ENCODE measurements around the gene PIK3CD.
"Not testable (repeated sequence)": the region's sequence is repeated elsewhere in the genome, so short reads cannot be mapped to it uniquely, and the experiment has no call there.

PIK3CD gene

GRCh38 chr1:9737671-9738070, 86.1 kb downstream of the PIK3CD start:
- ATAC-seq (replicated peaks) (no peak), DNase-seq (no peak)
- H3K27me3 Mint-ChIP-seq, result no peaks in the 10 kb centered on the region
- H3K36me3 Mint-ChIP-seq (ENCODE audit: insufficient read depth), result peaks cover 74% of the 10 kb centered on the region
- peaks cover 13 to 15% of the 10 kb centered on the region in 2 donors for H3K4me1 Mint-ChIP-seq (ENCODE audit: low read depth in 2 of 2)
- H3K9me3 Mint-ChIP-seq, result no peaks in the 10 kb centered on the region
- peak overlapping the region; percentile 55 to 73 for H3K27ac Mint-ChIP-seq
- no peak overlapping the region for H3K4me3 Mint-ChIP-seq

GRCh38 chr1:9744106-9744799, 92.7 kb downstream of the PIK3CD start:
- peaks cover 86% of the 10 kb centered on the region for H3K36me3 Mint-ChIP-seq (ENCODE audit: insufficient read depth)
- no peak overlapping the region for H3K27ac Mint-ChIP-seq
- ATAC-seq (replicated peaks) (no peak), DNase-seq (no peak)
- no peaks in the 10 kb centered on the region for H3K4me1 Mint-ChIP-seq (ENCODE audit: low read depth in 2 of 2)
- no peaks in the 10 kb centered on the region for H3K27me3 Mint-ChIP-seq
- no peaks in the 10 kb centered on the region for H3K9me3 Mint-ChIP-seq
- no peak overlapping the region for H3K4me3 Mint-ChIP-seq

GRCh38 chr1:9746211-9746610, 94.7 kb downstream of the PIK3CD start:
- no peak for DNase-seq
- Mint-ChIP-seq H3K9me3 (no peaks in the 10 kb centered on the region), H3K36me3 (ENCODE audit: insufficient read depth) (peaks cover 86% of the 10 kb centered on the region), H3K27me3 (no peaks in the 10 kb centered on the region), H3K4me1 (ENCODE audit: low read depth in 2 of 2) (no peaks in the 10 kb centered on the region), H3K27ac (no peak overlapping the region), H3K4me3 (no peak overlapping the region)
- ATAC-seq (replicated peaks), result no peak

GRCh38 chr1:9746651-9747050, 95.1 kb downstream of the PIK3CD start:
- no peak overlapping the region for H3K27ac Mint-ChIP-seq
- peaks cover 86% of the 10 kb centered on the region for H3K36me3 Mint-ChIP-seq (ENCODE audit: insufficient read depth)
- no peaks in the 10 kb centered on the region for H3K9me3 Mint-ChIP-seq
- H3K4me1 Mint-ChIP-seq (ENCODE audit: low read depth in 2 of 2), result peaks cover 0 to 3% of the 10 kb centered on the region in 2 donors
- no peak overlapping the region for H3K4me3 Mint-ChIP-seq
- DNase-seq (no peak), ATAC-seq (replicated peaks) (no peak)
- no peaks in the 10 kb centered on the region for H3K27me3 Mint-ChIP-seq

GRCh38 chr1:9748391-9748790, 96.9 kb downstream of the PIK3CD start:
- Mint-ChIP-seq H3K36me3 (ENCODE audit: insufficient read depth) (peaks cover 81% of the 10 kb centered on the region), H3K27ac (peak overlapping the region in 1 of 2 donors; percentile 64)
- not testable (repeated sequence) for DNase-seq; H3K4me1 Mint-ChIP-seq (ENCODE audit: low read depth in 2 of 2); H3K9me3 Mint-ChIP-seq; H3K4me3 Mint-ChIP-seq; ATAC-seq (replicated peaks); H3K27me3 Mint-ChIP-seq

GRCh38 chr1:9749361-9749760, 97.8 kb downstream of the PIK3CD start:
- ATAC-seq (replicated peaks), result no peak
- H3K27ac Mint-ChIP-seq, result peak overlapping the region; percentile 23 to 64
- H3K4me1 Mint-ChIP-seq (ENCODE audit: low read depth in 2 of 2), result peaks cover 0 to 5% of the 10 kb centered on the region in 2 donors
- no peaks in the 10 kb centered on the region for H3K27me3 Mint-ChIP-seq
- H3K9me3 Mint-ChIP-seq, result no peaks in the 10 kb centered on the region
- DNase-seq, result no peak
- no peak overlapping the region for H3K4me3 Mint-ChIP-seq
- H3K36me3 Mint-ChIP-seq (ENCODE audit: insufficient read depth), result peaks cover 79% of the 10 kb centered on the region

GRCh38 chr1:9751971-9752370, 100.4 kb downstream of the PIK3CD start:
- no peak for ATAC-seq (replicated peaks)
- Mint-ChIP-seq H3K27ac (peak overlapping the region; percentile 31 to 92), H3K27me3 (no peaks in the 10 kb centered on the region), H3K4me1 (ENCODE audit: low read depth in 2 of 2) (peaks cover 8 to 12% of the 10 kb centered on the region in 2 donors), H3K4me3 (no peak overlapping the region), H3K9me3 (no peaks in the 10 kb centered on the region), H3K36me3 (ENCODE audit: insufficient read depth) (peaks cover 58% of the 10 kb centered on the region)
- DNase-seq, result no peak

GRCh38 chr1:9753121-9753531, 101.6 kb downstream of the PIK3CD start:
- no peak overlapping the region for H3K4me3 Mint-ChIP-seq
- peaks cover 54% of the 10 kb centered on the region for H3K36me3 Mint-ChIP-seq (ENCODE audit: insufficient read depth)
- H3K4me1 Mint-ChIP-seq (ENCODE audit: low read depth in 2 of 2), result peaks cover 8 to 18% of the 10 kb centered on the region in 2 donors
- no peak overlapping the region for H3K27ac Mint-ChIP-seq
- no peaks in the 10 kb centered on the region for H3K9me3 Mint-ChIP-seq
- no peaks in the 10 kb centered on the region for H3K27me3 Mint-ChIP-seq
- no peak for ATAC-seq (replicated peaks)
- no peak for DNase-seq

- Mint-ChIP-seq H3K4me1 (ENCODE audit: low read depth in 2 of 2) (peaks cover 11 to 28% of the 10 kb centered on the region in 2 donors), H3K27me3 (no peaks in the 10 kb centered on the region), H3K27ac (peak overlapping the region; percentile 16 to 24), H3K36me3 (ENCODE audit: insufficient read depth) (peaks cover 32% of the 10 kb centered on the region), H3K9me3 (no peaks in the 10 kb centered on the region), H3K4me3 (no peak overlapping the region)
- no peak for ATAC-seq (replicated peaks)
- DNase-seq, result no peak
These were observed 104.0 kb downstream of the PIK3CD start for GRCh38 chr1:9755441-9755995.

- Mint-ChIP-seq H3K9me3 (no peaks in the 10 kb centered on the region), H3K4me1 (ENCODE audit: low read depth in 2 of 2) (peaks cover 16 to 38% of the 10 kb centered on the region in 2 donors), H3K27ac (peak overlapping the region; percentile 57 to 75), H3K4me3 (no peak overlapping the region), H3K27me3 (no peaks in the 10 kb centered on the region), H3K36me3 (ENCODE audit: insufficient read depth) (peaks cover 18% of the 10 kb centered on the region)
- no peak for DNase-seq
- no peak for ATAC-seq (replicated peaks)
These were observed 107.1 kb downstream of the PIK3CD start for GRCh38 chr1:9758559-9759121.

- no peak overlapping the region for H3K4me3 Mint-ChIP-seq
- H3K27ac Mint-ChIP-seq, result peak overlapping the region; percentile 31 to 42
- no peaks in the 10 kb centered on the region for H3K9me3 Mint-ChIP-seq
- H3K27me3 Mint-ChIP-seq, result no peaks in the 10 kb centered on the region
- DNase-seq (no peak), ATAC-seq (replicated peaks) (no peak)
- peaks cover 10% of the 10 kb centered on the region for H3K36me3 Mint-ChIP-seq (ENCODE audit: insufficient read depth)
- H3K4me1 Mint-ChIP-seq (ENCODE audit: low read depth in 2 of 2), result peaks cover 22 to 49% of the 10 kb centered on the region in 2 donors
These were observed 108.4 kb downstream of the PIK3CD start for GRCh38 chr1:9759939-9760338.

GRCh38 chr1:9760824-9761223, 109.3 kb downstream of the PIK3CD start:
- no peak overlapping the region for H3K4me3 Mint-ChIP-seq
- peaks cover 19 to 45% of the 10 kb centered on the region in 2 donors for H3K4me1 Mint-ChIP-seq (ENCODE audit: low read depth in 2 of 2)
- H3K9me3 Mint-ChIP-seq, result no peaks in the 10 kb centered on the region
- DNase-seq, result no peak
- peaks cover 13% of the 10 kb centered on the region for H3K36me3 Mint-ChIP-seq (ENCODE audit: insufficient read depth)
- no peak for ATAC-seq (replicated peaks)
- H3K27me3 Mint-ChIP-seq, result no peaks in the 10 kb centered on the region
- H3K27ac Mint-ChIP-seq, result peak overlapping the region in 1 of 2 donors; percentile 42

- Mint-ChIP-seq H3K4me1 (ENCODE audit: low read depth in 2 of 2) (peaks cover 19 to 38% of the 10 kb centered on the region in 2 donors), H3K27me3 (no peaks in the 10 kb centered on the region), H3K36me3 (ENCODE audit: insufficient read depth) (peaks cover 13% of the 10 kb centered on the region), H3K9me3 (no peaks in the 10 kb centered on the region), H3K27ac (peak overlapping the region in 1 of 2 donors; percentile 42), H3K4me3 (no peak overlapping the region)
- DNase-seq (no peak), ATAC-seq (replicated peaks) (no peak)
These were observed 110.3 kb downstream of the PIK3CD start for GRCh38 chr1:9761855-9762254.

GRCh38 chr1:9762446-9762845, 110.9 kb downstream of the PIK3CD start:
- not testable (repeated sequence) for H3K27me3 Mint-ChIP-seq; H3K4me3 Mint-ChIP-seq; DNase-seq; H3K9me3 Mint-ChIP-seq; H3K27ac Mint-ChIP-seq; ATAC-seq (replicated peaks)
- Mint-ChIP-seq H3K4me1 (ENCODE audit: low read depth in 2 of 2) (peaks cover 20 to 38% of the 10 kb centered on the region in 2 donors), H3K36me3 (ENCODE audit: insufficient read depth) (peaks cover 13% of the 10 kb centered on the region)
